EH (cell line): ENCODE measurements around the gene AIG1.
A peak's percentile ranks its signal among the peaks of the same experiment; 100 is the strongest.
"Not testable (repeated sequence)": the region's sequence is repeated elsewhere in the genome, so short reads cannot be mapped to it uniquely, and the experiment has no call there.

ENCODE experiments used
- DNase-seq: peaks from one replicate; pipeline ENCODE4 v3.0.0-alpha.2; 2015; ENCODE audit warnings: low read depth

AIG1 gene

GRCh38 chr6:143060806-143061596, at the start of gene AIG1:
AIG1 (plus strand) TSS chr6:143060889; CDS start chr6:143060926, 37 bp downstream.
- no peak for DNase-seq

GRCh38 chr6:143014764-143015163, 45.9 kb upstream of the AIG1 start:
- peak; percentile 30 for DNase-seq

GRCh38 chr6:143015300-143015706, 45.4 kb upstream of the AIG1 start:
- no peak for DNase-seq

GRCh38 chr6:143018955-143019354, 41.7 kb upstream of the AIG1 start:
- DNase-seq, result no peak

- DNase-seq, result not testable (repeated sequence)
Measured at GRCh38 chr6:143020862-143021261, 39.8 kb upstream of the AIG1 start.

GRCh38 chr6:143021543-143021942, 39.1 kb upstream of the AIG1 start:
- no peak for DNase-seq

GRCh38 chr6:143022587-143022986, 38.1 kb upstream of the AIG1 start:
- DNase-seq, result no peak

GRCh38 chr6:143023695-143024094, 37.0 kb upstream of the AIG1 start:
- no peak for DNase-seq

- no peak for DNase-seq
Measured at GRCh38 chr6:143024977-143025376, 35.7 kb upstream of the AIG1 start.

- peak; percentile 40 for DNase-seq
Measured at GRCh38 chr6:143026696-143027449, 33.8 kb upstream of the AIG1 start.

GRCh38 chr6:143034689-143035334, 25.9 kb upstream of the AIG1 start:
- DNase-seq, result no peak

- DNase-seq, result peak; percentile 8
Measured at GRCh38 chr6:143037470-143037869, 23.2 kb upstream of the AIG1 start.

GRCh38 chr6:143038833-143039232, 21.9 kb upstream of the AIG1 start:
- DNase-seq, result no peak

GRCh38 chr6:143039548-143039947, 21.1 kb upstream of the AIG1 start:
- DNase-seq, result no peak

- no peak for DNase-seq
Measured at GRCh38 chr6:143040018-143040417, 20.7 kb upstream of the AIG1 start.

GRCh38 chr6:143044345-143044744, 16.3 kb upstream of the AIG1 start:
- not testable (repeated sequence) for DNase-seq

- DNase-seq, result no peak
Measured at GRCh38 chr6:143049611-143050010, 11.1 kb upstream of the AIG1 start.

- DNase-seq, result no peak
Measured at GRCh38 chr6:143050509-143050908, 10.2 kb upstream of the AIG1 start.

- no peak for DNase-seq
Measured at GRCh38 chr6:143052282-143052681, 8.4 kb upstream of the AIG1 start.

- no peak for DNase-seq
Measured at GRCh38 chr6:143053856-143054255, 6.8 kb upstream of the AIG1 start.

GRCh38 chr6:143054329-143054728, 6.4 kb upstream of the AIG1 start:
- DNase-seq, result no peak

- peak; percentile 45 for DNase-seq
Measured at GRCh38 chr6:143055213-143055612, 5.5 kb upstream of the AIG1 start.

- no peak for DNase-seq
Measured at GRCh38 chr6:143055891-143056290, 4.8 kb upstream of the AIG1 start.
